ENCODE data around the gene EHMT2. TPM values are rescaled to one million over a fixed set of nuclear protein-coding genes. Genes with fewer than 3 reads are reported as not detected.
"Not testable (repeated sequence)": the region's sequence is repeated elsewhere in the genome, so short reads cannot be mapped to it uniquely, and the experiment has no call there.

The EHMT2 gene
- total RNA-seq, 1 experiment from 2014 or later = 65.7 TPM

DNA sequence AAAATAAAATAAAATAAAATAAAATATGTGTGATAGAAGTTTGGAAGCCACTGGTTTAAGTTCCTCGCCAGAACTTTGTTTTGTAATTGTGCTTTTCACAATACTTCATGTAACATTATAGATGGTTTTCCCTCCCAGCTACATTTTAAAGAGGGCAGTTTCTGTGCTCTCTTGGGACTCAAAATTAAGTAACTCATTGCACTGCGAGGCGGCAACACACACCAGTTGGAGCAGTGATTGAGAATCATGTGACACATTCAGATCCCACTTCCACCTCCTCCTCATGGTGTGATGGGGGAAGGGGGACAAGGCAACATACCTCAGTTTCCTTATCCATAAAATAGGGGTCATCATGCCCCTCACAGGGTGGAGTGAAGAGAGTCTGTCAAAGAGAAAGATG lies 37.5 kb upstream of the EHMT2 start:
- Histone ChIP-seq H3K4me1 (peaks cover 5% of the 10 kb centered on the region), H3K9me3 (no peaks in the 10 kb centered on the region), H3K36me3 (ENCODE audit: control insufficient read depth, insufficient read depth, low read length) (no peaks in the 10 kb centered on the region), H3K27me3 (replicated peaks; ENCODE audit: control insufficient read depth, insufficient read depth, low read length) (no peaks in the 10 kb centered on the region), H3K4me3 (ENCODE audit: low read depth, low read length) (no peak overlapping the region)
- peaks cover under 1% of the 10 kb centered on the region for H3K4me1 Mint-ChIP-seq (ENCODE audit: low read depth, unreplicated experiment)
- no peak for TF ChIP-seq CTCF (IDR thresholded peaks at IDR 0.05; ENCODE audit: insufficient read depth in 1 of 2, low read depth in 1 of 2, low read length in 1 of 2, severe bottlenecking in 1 of 2, unreplicated experiment in 1 of 2)
- no peaks in the 10 kb centered on the region for H3K27me3 Mint-ChIP-seq (ENCODE audit: insufficient read depth, unreplicated experiment)
- DNase-seq = no peak
- ChIA-PET CTCF (no interaction called here), POLR2A (no interaction called here)
- H3K36me3 Mint-ChIP-seq (ENCODE audit: insufficient read depth, unreplicated experiment) = no peaks in the 10 kb centered on the region
- intact Hi-C loops (cut with micrococcal nuclease; ENCODE audit: unreplicated experiment) = no loop called here
- no peak overlapping the region for H3K4me3 Mint-ChIP-seq (ENCODE audit: unreplicated experiment)
- no peak overlapping the region for H3K27ac Mint-ChIP-seq (ENCODE audit: unreplicated experiment)
- no TSS peak for BruUV-seq (replicated peaks)
- no peaks in the 10 kb centered on the region for H3K9me3 Mint-ChIP-seq (ENCODE audit: unreplicated experiment)

DNA sequence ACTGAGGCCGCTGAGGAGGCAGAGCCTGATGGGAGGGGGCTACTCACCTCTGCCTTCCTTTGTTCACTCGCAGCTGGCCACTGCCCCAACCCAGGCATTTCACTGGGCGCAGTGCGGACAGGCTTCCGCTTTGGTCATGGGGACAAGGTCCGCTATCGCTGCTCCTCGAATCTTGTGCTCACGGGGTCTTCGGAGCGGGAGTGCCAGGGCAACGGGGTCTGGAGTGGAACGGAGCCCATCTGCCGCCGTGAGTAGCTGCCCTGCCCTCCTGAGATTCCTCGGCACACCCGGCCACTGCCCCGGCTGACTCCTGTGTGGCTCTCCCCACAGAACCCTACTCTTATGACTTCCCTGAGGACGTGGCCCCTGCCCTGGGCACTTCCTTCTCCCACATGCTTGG lies 36.0 kb upstream of the EHMT2 start:
- CTCF ChIA-PET = no interaction called here
- Histone ChIP-seq H3K4me3 (ENCODE audit: low read depth, low read length) (no peak overlapping the region), H3K27me3 (replicated peaks; ENCODE audit: control insufficient read depth, insufficient read depth, low read length) (no peaks in the 10 kb centered on the region), H3K9me3 (no peaks in the 10 kb centered on the region), H3K4me1 (no peaks in the 10 kb centered on the region), H3K36me3 (ENCODE audit: control insufficient read depth, insufficient read depth, low read length) (no peaks in the 10 kb centered on the region)
- no peaks in the 10 kb centered on the region for H3K9me3 Mint-ChIP-seq (ENCODE audit: unreplicated experiment)
- no peak overlapping the region for H3K4me3 Mint-ChIP-seq (ENCODE audit: unreplicated experiment)
- DNase-seq = no peak
- POLR2A ChIA-PET = no interaction called here
- TF ChIP-seq CTCF (IDR thresholded peaks at IDR 0.05; ENCODE audit: insufficient read depth in 1 of 2, low read depth in 1 of 2, low read length in 1 of 2, severe bottlenecking in 1 of 2, unreplicated experiment in 1 of 2) = no peak
- no peak overlapping the region for H3K27ac Mint-ChIP-seq (ENCODE audit: unreplicated experiment)
- intact Hi-C loops (cut with micrococcal nuclease; ENCODE audit: unreplicated experiment) = no loop called here
- no peaks in the 10 kb centered on the region for H3K36me3 Mint-ChIP-seq (ENCODE audit: insufficient read depth, unreplicated experiment)
- BruUV-seq (replicated peaks) = no TSS peak
- H3K4me1 Mint-ChIP-seq (ENCODE audit: low read depth, unreplicated experiment) = no peaks in the 10 kb centered on the region
- no peaks in the 10 kb centered on the region for H3K27me3 Mint-ChIP-seq (ENCODE audit: insufficient read depth, unreplicated experiment)

- H3K27ac Mint-ChIP-seq (ENCODE audit: unreplicated experiment); H3K9me3 Mint-ChIP-seq (ENCODE audit: unreplicated experiment); H3K36me3 ChIP-seq (ENCODE audit: control insufficient read depth, insufficient read depth, low read length); H3K27me3 Mint-ChIP-seq (ENCODE audit: insufficient read depth, unreplicated experiment); H3K4me3 Mint-ChIP-seq (ENCODE audit: unreplicated experiment); BruUV-seq (replicated peaks); H3K27me3 ChIP-seq (replicated peaks; ENCODE audit: control insufficient read depth, insufficient read depth, low read length); intact Hi-C loops (cut with micrococcal nuclease; ENCODE audit: unreplicated experiment); CTCF ChIA-PET; H3K36me3 Mint-ChIP-seq (ENCODE audit: insufficient read depth, unreplicated experiment); POLR2A ChIA-PET; H3K4me1 Mint-ChIP-seq (ENCODE audit: low read depth, unreplicated experiment); DNase-seq; H3K4me3 ChIP-seq (ENCODE audit: low read depth, low read length); H3K4me1 ChIP-seq; H3K9me3 ChIP-seq: not testable (repeated sequence)
Measured at GRCh38 chr6:31932137-31932536, 34.6 kb upstream of the EHMT2 start.

DNA sequence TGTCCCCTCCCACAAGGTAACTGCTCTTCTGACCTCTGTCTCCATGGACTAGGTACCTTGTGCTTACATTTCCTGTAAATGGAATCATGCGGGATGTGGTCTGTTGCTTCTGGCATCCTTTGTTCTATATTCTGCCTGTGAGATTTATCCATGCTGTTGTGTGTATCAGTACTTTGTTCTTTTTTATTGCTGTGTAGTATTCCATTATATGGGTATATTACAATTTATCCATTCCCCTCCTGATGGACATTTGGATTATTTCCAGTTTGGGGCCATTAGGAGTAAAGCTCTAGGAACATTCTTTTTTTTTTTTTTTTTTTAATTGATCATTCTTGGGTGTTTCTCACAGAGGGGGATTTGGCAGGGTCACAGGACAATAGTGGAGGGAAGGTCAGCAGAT lies 33.5 kb upstream of the EHMT2 start:
- ChIA-PET CTCF (no interaction called here), POLR2A (no interaction called here)
- Mint-ChIP-seq H3K9me3 (ENCODE audit: unreplicated experiment) (no peaks in the 10 kb centered on the region), H3K27ac (ENCODE audit: unreplicated experiment) (no peak overlapping the region), H3K36me3 (ENCODE audit: insufficient read depth, unreplicated experiment) (no peaks in the 10 kb centered on the region), H3K4me1 (ENCODE audit: low read depth, unreplicated experiment) (no peaks in the 10 kb centered on the region), H3K27me3 (ENCODE audit: insufficient read depth, unreplicated experiment) (no peaks in the 10 kb centered on the region), H3K4me3 (ENCODE audit: unreplicated experiment) (no peak overlapping the region)
- no peak for TF ChIP-seq CTCF (IDR thresholded peaks at IDR 0.05; ENCODE audit: insufficient read depth in 1 of 2, low read depth in 1 of 2, low read length in 1 of 2, severe bottlenecking in 1 of 2, unreplicated experiment in 1 of 2)
- intact Hi-C loops (cut with micrococcal nuclease; ENCODE audit: unreplicated experiment) = no loop called here
- BruUV-seq (replicated peaks) = no TSS peak
- H3K9me3 ChIP-seq = no peaks in the 10 kb centered on the region
- H3K27me3 ChIP-seq (replicated peaks; ENCODE audit: control insufficient read depth, insufficient read depth, low read length) = no peaks in the 10 kb centered on the region
- no peak for DNase-seq
- no peak overlapping the region for H3K4me3 ChIP-seq (ENCODE audit: low read depth, low read length)
- no peaks in the 10 kb centered on the region for H3K36me3 ChIP-seq (ENCODE audit: control insufficient read depth, insufficient read depth, low read length)
- peaks cover 3% of the 10 kb centered on the region; the same call in 1 of the 2 replicates for H3K4me1 ChIP-seq

Data from Caco-2 (cell line).